ENCODE data around the gene SH3BGRL3. TPM values are rescaled to one million over a fixed set of nuclear protein-coding genes. Genes with fewer than 3 reads are reported as not detected.
"Not testable (repeated sequence)": the region's sequence is repeated elsewhere in the genome, so short reads cannot be mapped to it uniquely, and the experiment has no call there.

The SH3BGRL3 gene
- 30.7 and 32.8 TPM in 2 replicates for total RNA-seq (2014; rRNA removed; shearing (Covaris generic))
- polyA plus RNA-seq (2015; cell fraction: cytosol; rRNA removed) = 74.2 and 77.4 TPM in 2 replicates
- polyA plus RNA-seq (2015; cell fraction: nucleus; rRNA removed) = 3.7 and 12.8 TPM in 2 replicates

GRCh38 chr1:26279456-26280332 lies at the start of gene SH3BGRL3:
Gene SH3BGRL3, plus strand, starts transcription at chr1:26280086. Its CDS starts 70 bp downstream, at chr1:26280156.
- in situ Hi-C loops (cut with HindIII; ENCODE audit: low pct_unique_long_range_greater_than_20kb, low sequenced_read_pairs) = no loop called here
- DNase-seq (ENCODE audit: low read depth, low spot score) = peak; percentile 72

- in situ Hi-C loops (cut with HindIII; ENCODE audit: low pct_unique_long_range_greater_than_20kb, low sequenced_read_pairs); DNase-seq (ENCODE audit: low read depth, low spot score): not testable (repeated sequence)
These were observed 49.2 kb upstream of the SH3BGRL3 start for GRCh38 chr1:26230682-26231081.

- DNase-seq (ENCODE audit: low read depth, low spot score) = peak; percentile 97
- in situ Hi-C loops (cut with HindIII; ENCODE audit: low pct_unique_long_range_greater_than_20kb, low sequenced_read_pairs) = no loop called here
These were observed 45.8 kb upstream of the SH3BGRL3 start, which contains the start of gene CEP85 for GRCh38 chr1:26233903-26234643. Gene CEP85, plus strand, starts transcription at chr1:26234200. Its CDS starts 5,584 bp downstream, at chr1:26239784.

GRCh38 chr1:26234644-26235370 lies 45.1 kb upstream of the SH3BGRL3 start:
- in situ Hi-C loops (cut with HindIII; ENCODE audit: low pct_unique_long_range_greater_than_20kb, low sequenced_read_pairs) = no loop called here
- peak; percentile 32 for DNase-seq (ENCODE audit: low read depth, low spot score)

GRCh38 chr1:26237230-26237966 lies 42.5 kb upstream of the SH3BGRL3 start:
- DNase-seq (ENCODE audit: low read depth, low spot score) = peak; percentile 13
- in situ Hi-C loops (cut with HindIII; ENCODE audit: low pct_unique_long_range_greater_than_20kb, low sequenced_read_pairs) = no loop called here

GRCh38 chr1:26239936-26240335 lies 40.0 kb upstream of the SH3BGRL3 start:
- in situ Hi-C loops (cut with HindIII; ENCODE audit: low pct_unique_long_range_greater_than_20kb, low sequenced_read_pairs) = no loop called here
- peak; percentile 28 for DNase-seq (ENCODE audit: low read depth, low spot score)

- in situ Hi-C loops (cut with HindIII; ENCODE audit: low pct_unique_long_range_greater_than_20kb, low sequenced_read_pairs) = no loop called here
- DNase-seq (ENCODE audit: low read depth, low spot score) = no peak
These were observed 27.2 kb upstream of the SH3BGRL3 start for GRCh38 chr1:26252718-26253117.

- no peak for DNase-seq (ENCODE audit: low read depth, low spot score)
- in situ Hi-C loops (cut with HindIII; ENCODE audit: low pct_unique_long_range_greater_than_20kb, low sequenced_read_pairs) = no loop called here
These were observed 25.5 kb upstream of the SH3BGRL3 start for GRCh38 chr1:26254404-26254803.

GRCh38 chr1:26257222-26257621 lies 22.7 kb upstream of the SH3BGRL3 start:
- no peak for DNase-seq (ENCODE audit: low read depth, low spot score)
- in situ Hi-C loops (cut with HindIII; ENCODE audit: low pct_unique_long_range_greater_than_20kb, low sequenced_read_pairs) = no loop called here

GRCh38 chr1:26259005-26259404 lies 20.9 kb upstream of the SH3BGRL3 start:
- no peak for DNase-seq (ENCODE audit: low read depth, low spot score)
- in situ Hi-C loops (cut with HindIII; ENCODE audit: low pct_unique_long_range_greater_than_20kb, low sequenced_read_pairs) = no loop called here

GRCh38 chr1:26259578-26259977 lies 20.3 kb upstream of the SH3BGRL3 start:
- no peak for DNase-seq (ENCODE audit: low read depth, low spot score)
- in situ Hi-C loops (cut with HindIII; ENCODE audit: low pct_unique_long_range_greater_than_20kb, low sequenced_read_pairs) = no loop called here

- in situ Hi-C loops (cut with HindIII; ENCODE audit: low pct_unique_long_range_greater_than_20kb, low sequenced_read_pairs) = no loop called here
- no peak for DNase-seq (ENCODE audit: low read depth, low spot score)
These were observed 16.7 kb upstream of the SH3BGRL3 start for GRCh38 chr1:26263212-26263611.

GRCh38 chr1:26265405-26265804 lies 14.5 kb upstream of the SH3BGRL3 start:
- in situ Hi-C loops (cut with HindIII; ENCODE audit: low pct_unique_long_range_greater_than_20kb, low sequenced_read_pairs) = no loop called here

GRCh38 chr1:26268290-26269197 lies 11.3 kb upstream of the SH3BGRL3 start:
- DNase-seq (ENCODE audit: low read depth, low spot score) = no peak
- in situ Hi-C loops (cut with HindIII; ENCODE audit: low pct_unique_long_range_greater_than_20kb, low sequenced_read_pairs) = no loop called here

More at GRCh38 chr1:26265405-26265804, 14.5 kb upstream of the SH3BGRL3 start:
- no peak for DNase-seq (ENCODE audit: low read depth, low spot score)

GRCh38 chr1:26269198-26269550 lies 10.7 kb upstream of the SH3BGRL3 start:
- in situ Hi-C loops (cut with HindIII; ENCODE audit: low pct_unique_long_range_greater_than_20kb, low sequenced_read_pairs) = no loop called here
- DNase-seq (ENCODE audit: low read depth, low spot score) = no peak

GRCh38 chr1:26274801-26275425 lies 5.0 kb upstream of the SH3BGRL3 start:
- in situ Hi-C loops (cut with HindIII; ENCODE audit: low pct_unique_long_range_greater_than_20kb, low sequenced_read_pairs) = no loop called here
- DNase-seq (ENCODE audit: low read depth, low spot score) = no peak
